PC-3 (cell line): ENCODE data around the gene ASPM. TPM values are rescaled to one million over a fixed set of nuclear protein-coding genes. Genes with fewer than 3 reads are reported as not detected.

ENCODE experiments used
- ATAC-seq: fragments of 200-7000 bp; cut with Tn5 transposase; 2 replicates; pipeline ENCODE4 v1.9.1; 2020; ENCODE audit warnings: mild to moderate bottlenecking, moderate library complexity
- BruUV-seq: library from RNA; stranded (reverse); fragments of 400-500 nt; replicated peaks from 2 replicates; lab custom pipeline; 2021; lab: Mats Ljungman, UMichigan
- CTCF ChIA-PET: fragments of 300-600 bp; sonication (Branson Sonifier 250); formaldehyde crosslinking; loops from one replicate; lab custom pipeline; 2022; ENCODE audit warnings: antibody characterized with exemption; lab: Charles Lee
- POLR2A ChIA-PET: fragments of 300-600 bp; sonication (Branson Sonifier 250); formaldehyde crosslinking; loops from one replicate; lab custom pipeline; 2022; ENCODE audit warnings: antibody characterized with exemption; ENCODE audit not compliant: unreplicated experiment; lab: Charles Lee
- DNase-seq: peaks from one replicate; pipeline ENCODE4 v3.0.0-alpha.2; 2015
- H2AFZ ChIP-seq: fragments of 300-600 bp; sonication (generic); 2 replicates; pipeline ENCODE4 v1.6.0; 2016; ENCODE audit warnings: antibody characterized with exemption, low read length
- H3F3A ChIP-seq: fragments of 300-600 bp; sonication (generic); one replicate; pipeline ENCODE4 v1.6.0; 2017; ENCODE audit warnings: antibody characterized with exemption, low read length, control low read depth, mild to moderate bottlenecking; ENCODE audit not compliant: unreplicated experiment
- H3K27ac ChIP-seq: fragments of 300-600 bp; sonication (generic); 2 replicates; pipeline ENCODE4 v1.5.1; 2016; ENCODE audit warnings: mild to moderate bottlenecking, low read length
- H3K27me3 ChIP-seq: fragments of 300-600 bp; sonication (generic); 2 replicates; pipeline ENCODE4 v1.6.1; 2016; ENCODE audit warnings: low read length, mixed read lengths
- H3K36me3 ChIP-seq: fragments of 300-600 bp; sonication (generic); 2 replicates; pipeline ENCODE4 v1.6.1; 2016; ENCODE audit warnings: low read depth, mixed run types, low read length, mixed read lengths
- H3K4me1 ChIP-seq: fragments of 300-600 bp; sonication (generic); 2 replicates; pipeline ENCODE4 v1.5.1; 2016; ENCODE audit warnings: low read length; ENCODE audit not compliant: insufficient read depth
- H3K4me2 ChIP-seq: fragments of 300-600 bp; sonication (generic); 2 replicates; pipeline ENCODE4 v1.6.0; 2016; ENCODE audit warnings: low read length
- H3K4me3 ChIP-seq: fragments of 300-600 bp; sonication (generic); 2 replicates; pipeline ENCODE4 v1.5.1; 2016; ENCODE audit warnings: mild to moderate bottlenecking, low read length, mixed read lengths
- H3K79me2 ChIP-seq: fragments of 300-600 bp; sonication (generic); 2 replicates; pipeline ENCODE4 v1.6.1; 2017; ENCODE audit warnings: low read length, mixed read lengths
- H3K9ac ChIP-seq: fragments of 300-600 bp; sonication (generic); 2 replicates; pipeline ENCODE4 v1.6.0; 2016; ENCODE audit warnings: mild to moderate bottlenecking, low read length
- H3K9me2 ChIP-seq: fragments of 300-600 bp; sonication (generic); replicated peaks from 2 replicates; pipeline ENCODE4 v1.6.1; 2016; ENCODE audit warnings: mixed run types, low read length, mixed read lengths
- H3K9me3 ChIP-seq: fragments of 300-600 bp; sonication (generic); 2 replicates; pipeline ENCODE4 v1.6.1; 2016; ENCODE audit warnings: low read length, mixed read lengths
- H4K20me1 ChIP-seq: fragments of 300-600 bp; sonication (generic); 2 replicates; pipeline ENCODE4 v1.6.1; 2016; ENCODE audit warnings: low read length, mixed read lengths
- EZH2 ChIP-seq: fragments of 300-600 bp; sonication (generic); IDR thresholded peaks from one replicate; pipeline ENCODE4 v1.6.1; 2017; ENCODE audit warnings: antibody characterized with exemption, mild to moderate bottlenecking, low read length; ENCODE audit not compliant: unreplicated experiment
- EZH2phosphoT487 ChIP-seq: fragments of 300-600 bp; sonication (generic); IDR thresholded peaks from 2 replicates; pipeline ENCODE4 v1.6.1; 2018; ENCODE audit warnings: mild to moderate bottlenecking, antibody characterized with exemption, low read length, borderline replicate concordance
- intact Hi-C: fragments of 100-400 bp; cut with micrococcal nuclease; formaldehyde crosslinking; loops from 2 replicates; pipeline ENCODE4 v1.9.0; 2023
- total RNA-seq: library from RNA; depleted of rRNA; stranded (reverse); fragments of >200 nt; gene quantifications from 2 replicates; pipeline ENCODE4 v1.2.3, GENCODE V29; 2014
- TF ChIP-seq, protein P1 (sequence below): fragments of 300-600 bp; sonication (generic); conservative IDR thresholded peaks from 2 replicates; pipeline ENCODE4 v1.5.1; 2017; ENCODE audit warnings: antibody characterized with exemption, low read depth, mild to moderate bottlenecking, low read length

The ASPM gene
- total RNA-seq, 1 experiment from 2014 or later: 35.0 TPM

DNA sequence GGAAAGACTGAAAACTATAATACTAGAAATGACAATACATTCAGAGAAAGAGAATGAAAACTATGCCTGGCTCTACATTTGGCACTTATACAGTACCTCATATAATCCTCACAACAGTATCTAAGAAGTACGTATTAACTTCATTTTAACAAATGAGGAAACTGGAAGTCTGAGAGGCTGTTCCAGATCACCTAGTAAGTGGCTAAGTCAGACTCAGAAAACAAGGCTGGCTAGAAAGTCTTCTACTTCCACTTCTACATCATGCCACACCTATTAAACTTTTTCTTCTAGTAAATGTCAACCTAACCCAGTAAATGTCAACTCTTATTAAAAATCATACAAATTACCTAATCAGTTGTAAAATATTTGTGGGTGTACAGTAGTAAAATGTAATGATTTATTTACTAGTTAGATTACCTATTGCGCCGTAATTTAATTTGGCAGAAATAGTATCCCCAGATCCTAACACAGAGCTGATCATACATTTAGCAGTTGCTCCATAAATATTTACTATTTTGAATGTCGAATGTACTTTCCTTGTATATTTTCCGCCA is 36.8 kb upstream of the ASPM start:
- H3K4me3 ChIP-seq: no peak overlapping the region
- no TSS peak for BruUV-seq
- no peaks in the 10 kb centered on the region for H3K79me2 ChIP-seq
- POLR2A ChIA-PET: no interaction called here
- H3K9me3 ChIP-seq: peaks cover 7% of the 10 kb centered on the region; the same call in 1 of the 2 replicates
- H3K27ac ChIP-seq: no peak overlapping the region
- no peak overlapping the region for H2AFZ ChIP-seq
- no peaks in the 10 kb centered on the region; the same call in 1 of the 2 replicates for H3K4me1 ChIP-seq
- no peaks in the 10 kb centered on the region for H3K9me2 ChIP-seq
- H3K36me3 ChIP-seq: peaks cover 27% of the 10 kb centered on the region
- intact Hi-C loops: no loop called here
- no peaks in the 10 kb centered on the region for H3K27me3 ChIP-seq
- DNase-seq (no peak), ATAC-seq (no peak)
- no peak overlapping the region for H3K4me2 ChIP-seq
- CTCF ChIA-PET: no interaction called here
- H4K20me1 ChIP-seq: no peaks in the 10 kb centered on the region
- no peak overlapping the region for H3K9ac ChIP-seq
- TF ChIP-seq EZH2 (no peak), EZH2phosphoT487 (no peak)
- TF ChIP-seq, protein P1, sequence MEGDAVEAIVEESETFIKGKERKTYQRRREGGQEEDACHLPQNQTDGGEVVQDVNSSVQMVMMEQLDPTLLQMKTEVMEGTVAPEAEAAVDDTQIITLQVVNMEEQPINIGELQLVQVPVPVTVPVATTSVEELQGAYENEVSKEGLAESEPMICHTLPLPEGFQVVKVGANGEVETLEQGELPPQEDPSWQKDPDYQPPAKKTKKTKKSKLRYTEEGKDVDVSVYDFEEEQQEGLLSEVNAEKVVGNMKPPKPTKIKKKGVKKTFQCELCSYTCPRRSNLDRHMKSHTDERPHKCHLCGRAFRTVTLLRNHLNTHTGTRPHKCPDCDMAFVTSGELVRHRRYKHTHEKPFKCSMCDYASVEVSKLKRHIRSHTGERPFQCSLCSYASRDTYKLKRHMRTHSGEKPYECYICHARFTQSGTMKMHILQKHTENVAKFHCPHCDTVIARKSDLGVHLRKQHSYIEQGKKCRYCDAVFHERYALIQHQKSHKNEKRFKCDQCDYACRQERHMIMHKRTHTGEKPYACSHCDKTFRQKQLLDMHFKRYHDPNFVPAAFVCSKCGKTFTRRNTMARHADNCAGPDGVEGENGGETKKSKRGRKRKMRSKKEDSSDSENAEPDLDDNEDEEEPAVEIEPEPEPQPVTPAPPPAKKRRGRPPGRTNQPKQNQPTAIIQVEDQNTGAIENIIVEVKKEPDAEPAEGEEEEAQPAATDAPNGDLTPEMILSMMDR: no peak
- no peaks in the 10 kb centered on the region for H3F3A ChIP-seq

DNA sequence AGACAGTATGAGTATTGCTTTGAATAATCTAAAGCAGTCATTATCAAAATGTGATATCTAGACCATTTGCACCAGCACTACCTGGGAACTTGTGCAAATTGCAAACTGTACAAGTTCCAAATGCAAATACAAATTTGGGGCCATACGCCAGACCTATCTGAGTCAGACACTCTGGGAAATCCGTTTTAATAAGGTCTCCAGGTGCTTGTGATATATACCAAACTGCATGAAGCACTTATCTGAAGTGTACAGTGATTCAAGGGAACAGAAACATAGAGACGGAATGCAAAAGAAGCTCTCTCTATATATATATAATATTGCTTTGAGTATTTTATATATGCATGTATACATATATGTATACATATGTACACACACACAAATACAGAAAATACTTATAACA is 36.2 kb upstream of the ASPM start:
- peaks cover 7% of the 10 kb centered on the region; the same call in 1 of the 2 replicates for H3K9me3 ChIP-seq
- TF ChIP-seq EZH2 (no peak), EZH2phosphoT487 (no peak)
- TF ChIP-seq, protein P1: no peak
- no peak overlapping the region for H3K27ac ChIP-seq
- CTCF ChIA-PET: no interaction called here
- no peak for ATAC-seq
- H3K36me3 ChIP-seq: peaks cover 22% of the 10 kb centered on the region
- no peaks in the 10 kb centered on the region for H3K27me3 ChIP-seq
- no peak for DNase-seq
- BruUV-seq: no TSS peak
- H3K4me2 ChIP-seq: no peak overlapping the region
- no peaks in the 10 kb centered on the region for H3F3A ChIP-seq
- POLR2A ChIA-PET: no interaction called here
- no peaks in the 10 kb centered on the region for H3K79me2 ChIP-seq
- H3K4me3 ChIP-seq: no peak overlapping the region
- no peak overlapping the region for H2AFZ ChIP-seq
- intact Hi-C loops: no loop called here
- H3K4me1 ChIP-seq: no peaks in the 10 kb centered on the region; the same call in 1 of the 2 replicates
- no peak overlapping the region for H3K9ac ChIP-seq
- H3K9me2 ChIP-seq: no peaks in the 10 kb centered on the region
- no peaks in the 10 kb centered on the region for H4K20me1 ChIP-seq

DNA sequence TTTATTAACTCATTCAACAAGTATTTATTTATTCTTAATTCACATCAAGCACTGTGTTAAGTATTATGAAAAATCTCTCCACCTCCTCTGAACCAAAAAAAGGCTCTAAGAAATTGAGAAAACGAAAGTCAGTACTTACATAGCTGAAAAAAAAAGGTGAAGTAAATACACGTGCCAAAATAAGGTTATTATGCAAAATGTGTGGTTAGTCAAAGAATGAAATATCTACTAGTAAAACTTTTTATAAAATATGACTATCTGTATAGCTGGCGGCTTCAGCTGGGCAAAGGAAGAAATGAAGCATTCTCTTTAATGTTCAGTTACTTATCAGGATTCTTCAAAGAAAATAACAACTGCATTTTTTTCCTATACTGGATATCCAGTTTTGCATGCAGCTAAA is 35.5 kb upstream of the ASPM start:
- no peaks in the 10 kb centered on the region for H3K79me2 ChIP-seq
- H4K20me1 ChIP-seq: no peaks in the 10 kb centered on the region
- BruUV-seq: no TSS peak
- no peak for DNase-seq
- peaks cover 17% of the 10 kb centered on the region for H3K36me3 ChIP-seq
- H3F3A ChIP-seq: no peaks in the 10 kb centered on the region
- H3K9ac ChIP-seq: no peak overlapping the region
- TF ChIP-seq, protein P1: no peak
- TF ChIP-seq EZH2 (no peak), EZH2phosphoT487 (no peak)
- H3K4me3 ChIP-seq: no peak overlapping the region
- no peak for ATAC-seq
- H3K4me1 ChIP-seq: no peaks in the 10 kb centered on the region; the same call in 1 of the 2 replicates
- no peaks in the 10 kb centered on the region for H3K9me2 ChIP-seq
- no peaks in the 10 kb centered on the region for H3K27me3 ChIP-seq
- H3K9me3 ChIP-seq: peaks cover 7% of the 10 kb centered on the region; the same call in 1 of the 2 replicates
- ChIA-PET POLR2A (no interaction called here), CTCF (no interaction called here)
- H2AFZ ChIP-seq: no peak overlapping the region
- H3K4me2 ChIP-seq: no peak overlapping the region
- intact Hi-C loops: loop anchor here (2.0 kb wide), 2 partner anchors 43 to 145 kb away; no protein-coding TSS in a partner anchor
- no peak overlapping the region for H3K27ac ChIP-seq
